Activated CD8-positive, alpha-beta memory T cell treated with anti-CD3 and anti-CD28 coated beads, Interleukin-2, amount 50 U/mL, for 1 hour (primary cell): ENCODE data around the gene KIF9.
"Not testable (repeated sequence)": the region's sequence is repeated elsewhere in the genome, so short reads cannot be mapped to it uniquely, and the experiment has no call there.

Source experiments
- DNase-seq: peaks from one replicate; pipeline ENCODE4 v3.0.0-alpha.2; 2020; ENCODE audit errors: extremely low read depth

Gene KIF9

GRCh38 chr3:47282424-47283192 is at the start of gene KIF9, which contains the start of gene KLHL18:
TSS of gene KIF9 (minus strand) at chr3:47282799. CDS start at chr3:47277374, 5,425 bp downstream.
TSS of gene KLHL18 (plus strand) at chr3:47282944. CDS start at chr3:47282966, 22 bp downstream.
- DNase-seq = peak; percentile 97

GRCh38 chr3:47324278-47324865 is 41.8 kb upstream of the KIF9 start:
- peak; percentile 16 for DNase-seq

GRCh38 chr3:47323431-47324277 is 41.1 kb upstream of the KIF9 start:
- DNase-seq = no peak

GRCh38 chr3:47319956-47320355 is 37.4 kb upstream of the KIF9 start:
- DNase-seq = no peak

- no peak for DNase-seq
Measured at GRCh38 chr3:47318916-47319315, 36.3 kb upstream of the KIF9 start.

- not testable (repeated sequence) for DNase-seq
Measured at GRCh38 chr3:47316151-47316550, 33.6 kb upstream of the KIF9 start.

GRCh38 chr3:47315069-47315647 is 32.6 kb upstream of the KIF9 start:
- DNase-seq = no peak

- no peak for DNase-seq
Measured at GRCh38 chr3:47314056-47314764, 31.6 kb upstream of the KIF9 start.

GRCh38 chr3:47313341-47314055 is 30.9 kb upstream of the KIF9 start:
- no peak for DNase-seq

GRCh38 chr3:47310391-47310790 is 27.8 kb upstream of the KIF9 start:
- no peak for DNase-seq

- not testable (repeated sequence) for DNase-seq
Measured at GRCh38 chr3:47309231-47309630, 26.6 kb upstream of the KIF9 start.

GRCh38 chr3:47306022-47306421 is 23.4 kb upstream of the KIF9 start:
- no peak for DNase-seq

GRCh38 chr3:47301456-47301855 is 18.9 kb upstream of the KIF9 start:
- DNase-seq = no peak

GRCh38 chr3:47299381-47300318 is 17.1 kb upstream of the KIF9 start:
- no peak for DNase-seq

GRCh38 chr3:47298439-47298838 is 15.8 kb upstream of the KIF9 start:
- DNase-seq = no peak

- no peak for DNase-seq
Measured at GRCh38 chr3:47296562-47297302, 14.1 kb upstream of the KIF9 start.

- no peak for DNase-seq
Measured at GRCh38 chr3:47295976-47296375, 13.4 kb upstream of the KIF9 start.

GRCh38 chr3:47295322-47295721 is 12.7 kb upstream of the KIF9 start:
- DNase-seq = no peak

- no peak for DNase-seq
Measured at GRCh38 chr3:47294392-47294791, 11.8 kb upstream of the KIF9 start.
